Measurements from ENCODE around the gene ZNF746.

The ZNF746 gene

DNA sequence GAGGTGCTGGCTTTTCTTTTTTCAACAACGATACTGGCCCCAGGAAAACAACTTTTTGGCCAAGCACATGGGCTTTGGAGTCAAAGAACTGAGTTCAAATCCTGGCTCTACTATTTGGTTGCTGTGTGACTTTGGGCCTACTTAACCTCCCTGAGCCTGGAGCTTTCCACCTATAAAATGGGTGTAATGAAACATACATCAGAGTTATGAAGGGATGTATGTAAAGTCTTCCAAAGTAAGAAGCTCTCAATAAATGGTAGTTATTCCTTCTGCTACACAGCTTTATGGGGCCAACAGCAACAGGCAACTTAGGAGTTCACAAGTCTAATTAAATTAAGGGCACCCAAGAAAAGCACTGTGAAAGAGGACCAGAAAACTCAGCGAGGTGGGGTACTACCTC is 69.7 kb downstream of the ZNF746 start:
- DNase-seq (ENCODE audit: low read depth) = no peak

DNA sequence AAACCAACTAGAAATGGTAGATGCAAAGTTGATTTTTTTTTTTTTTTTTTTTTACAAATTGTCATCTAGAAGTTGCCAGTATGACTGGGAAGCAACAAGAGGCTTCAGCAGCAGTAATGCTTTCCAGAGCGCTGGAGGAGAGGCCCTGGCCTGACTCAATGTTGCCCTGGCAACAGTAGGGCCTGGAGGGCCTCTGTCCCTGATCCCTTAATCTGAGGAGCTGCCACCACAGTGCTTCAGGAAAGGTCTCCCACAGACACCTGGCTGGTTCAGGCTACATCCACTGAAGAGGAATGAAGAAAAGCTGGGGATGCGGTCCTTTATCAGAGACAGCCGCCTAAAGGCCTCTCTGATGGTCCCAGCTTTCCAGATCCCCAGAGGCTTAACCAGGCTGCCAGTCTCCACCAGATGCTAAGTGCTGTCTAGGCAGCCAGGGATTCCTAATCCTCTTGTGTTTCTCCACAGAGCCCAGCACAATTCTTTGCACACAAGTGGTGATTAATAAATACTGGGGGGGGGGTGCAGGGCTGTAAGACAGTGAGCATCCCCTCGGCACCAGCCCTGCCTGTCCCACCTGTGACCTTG is 70.4 kb downstream of the ZNF746 start:
- no peak for DNase-seq (ENCODE audit: low read depth)

DNA sequence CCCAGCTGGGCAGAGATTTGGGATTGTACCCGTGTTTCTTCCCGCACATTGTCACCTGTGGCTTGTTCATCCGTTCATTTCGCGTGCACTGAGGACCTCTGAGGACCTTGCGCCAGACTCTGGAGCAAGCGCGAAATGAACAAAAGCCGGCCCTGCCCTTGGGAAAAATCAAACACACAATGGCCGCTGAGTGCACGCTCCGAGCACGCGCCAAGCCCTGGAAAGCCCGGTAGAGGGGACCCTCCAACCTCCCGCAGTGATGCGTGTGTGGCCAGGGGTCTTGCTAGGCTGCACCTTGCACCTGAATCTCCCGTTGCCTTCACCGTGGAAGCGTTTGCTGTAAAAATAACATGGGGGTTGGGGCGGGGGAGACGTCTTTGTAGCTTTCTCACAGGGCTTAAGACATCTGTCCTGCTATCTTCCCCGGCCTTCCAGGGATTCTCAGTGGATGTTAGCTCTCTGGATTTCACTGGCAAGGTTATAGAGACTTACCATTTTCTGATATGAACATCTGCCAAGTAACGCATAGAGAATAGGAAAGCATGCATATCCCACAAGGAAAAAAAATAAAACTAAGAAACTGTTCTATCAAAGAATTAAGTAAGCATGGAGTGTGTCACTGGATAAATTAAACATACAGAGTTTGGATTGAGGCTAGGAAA is 74.0 kb downstream of the ZNF746 start:
- no peak for DNase-seq (ENCODE audit: low read depth)

DNA sequence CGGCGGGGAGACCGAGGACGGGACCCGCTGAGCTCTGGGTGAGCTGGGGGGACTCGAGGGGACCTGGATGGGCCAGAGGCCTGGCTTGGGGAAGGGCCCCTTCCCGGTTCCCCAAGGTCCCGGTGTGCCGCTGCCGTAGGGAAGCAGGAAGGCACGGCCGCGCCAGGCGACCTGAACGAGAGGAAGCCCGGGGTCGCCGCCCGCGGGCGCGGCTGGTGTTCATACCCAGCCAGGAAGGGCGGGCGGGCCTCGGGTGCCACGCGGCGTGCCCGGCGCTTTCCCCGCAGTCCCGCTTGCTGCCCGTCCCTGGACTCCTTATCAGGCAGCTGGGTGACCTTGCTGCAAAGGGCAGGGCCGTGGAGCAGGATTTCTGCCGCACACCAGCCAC is 74.7 kb downstream of the ZNF746 start:
- DNase-seq (ENCODE audit: low read depth) = no peak

Data from ELR (cell line).